ENCODE results near the gene ASB18. TPM values are rescaled to one million over a fixed set of nuclear protein-coding genes. Genes with fewer than 3 reads are reported as not detected.

ASB18 gene
- total RNA-seq, 1 donor from 2014 or later, result not detected

GRCh38 chr2:236146436-236146835 lies 117.8 kb downstream of the ASB18 start:
- TF ChIP-seq, protein P1, sequence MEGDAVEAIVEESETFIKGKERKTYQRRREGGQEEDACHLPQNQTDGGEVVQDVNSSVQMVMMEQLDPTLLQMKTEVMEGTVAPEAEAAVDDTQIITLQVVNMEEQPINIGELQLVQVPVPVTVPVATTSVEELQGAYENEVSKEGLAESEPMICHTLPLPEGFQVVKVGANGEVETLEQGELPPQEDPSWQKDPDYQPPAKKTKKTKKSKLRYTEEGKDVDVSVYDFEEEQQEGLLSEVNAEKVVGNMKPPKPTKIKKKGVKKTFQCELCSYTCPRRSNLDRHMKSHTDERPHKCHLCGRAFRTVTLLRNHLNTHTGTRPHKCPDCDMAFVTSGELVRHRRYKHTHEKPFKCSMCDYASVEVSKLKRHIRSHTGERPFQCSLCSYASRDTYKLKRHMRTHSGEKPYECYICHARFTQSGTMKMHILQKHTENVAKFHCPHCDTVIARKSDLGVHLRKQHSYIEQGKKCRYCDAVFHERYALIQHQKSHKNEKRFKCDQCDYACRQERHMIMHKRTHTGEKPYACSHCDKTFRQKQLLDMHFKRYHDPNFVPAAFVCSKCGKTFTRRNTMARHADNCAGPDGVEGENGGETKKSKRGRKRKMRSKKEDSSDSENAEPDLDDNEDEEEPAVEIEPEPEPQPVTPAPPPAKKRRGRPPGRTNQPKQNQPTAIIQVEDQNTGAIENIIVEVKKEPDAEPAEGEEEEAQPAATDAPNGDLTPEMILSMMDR (IDR thresholded peaks at IDR 0.05), result no peak
- H3K36me3 Mint-ChIP-seq (ENCODE audit: unreplicated experiment), result no peaks in the 10 kb centered on the region
- H3K4me3 Mint-ChIP-seq (ENCODE audit: unreplicated experiment), result no peak overlapping the region
- no peak overlapping the region for H3K27ac Mint-ChIP-seq (ENCODE audit: unreplicated experiment)
- no peak for DNase-seq (ENCODE audit: extremely low spot score, unreplicated experiment)
- H3K4me1 Mint-ChIP-seq (ENCODE audit: unreplicated experiment), result no peaks in the 10 kb centered on the region
- peaks cover 10% of the 10 kb centered on the region for H3K9me3 Mint-ChIP-seq (ENCODE audit: unreplicated experiment)
- peaks cover 3% of the 10 kb centered on the region for H3K27me3 Mint-ChIP-seq (ENCODE audit: unreplicated experiment)

DNA sequence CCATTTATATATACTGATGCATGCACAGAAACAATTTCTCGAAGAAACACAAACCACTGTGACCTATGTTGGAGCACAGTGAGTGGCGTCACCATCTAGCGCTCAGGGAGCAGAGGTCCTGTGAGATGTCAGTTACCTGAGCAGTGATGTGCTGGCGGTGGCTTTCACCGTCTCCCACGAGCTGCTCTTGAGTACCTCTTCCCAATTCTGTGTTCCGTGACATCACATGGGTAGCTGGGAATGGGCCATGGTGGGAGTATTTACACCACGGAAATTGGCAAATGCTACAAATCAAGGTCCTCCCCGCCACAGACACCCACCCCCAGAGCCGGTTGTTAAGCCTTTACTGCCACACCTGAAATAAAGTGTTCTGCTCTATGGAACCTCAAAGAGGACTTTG lies 120.4 kb downstream of the ASB18 start:
- Mint-ChIP-seq H3K27ac (ENCODE audit: unreplicated experiment) (no peak overlapping the region), H3K4me3 (ENCODE audit: unreplicated experiment) (no peak overlapping the region), H3K27me3 (ENCODE audit: unreplicated experiment) (peaks cover 3% of the 10 kb centered on the region), H3K4me1 (ENCODE audit: unreplicated experiment) (no peaks in the 10 kb centered on the region), H3K9me3 (ENCODE audit: unreplicated experiment) (no peaks in the 10 kb centered on the region), H3K36me3 (ENCODE audit: unreplicated experiment) (no peaks in the 10 kb centered on the region)
- TF ChIP-seq, protein P1 (IDR thresholded peaks at IDR 0.05), result no peak
- DNase-seq (ENCODE audit: extremely low spot score, unreplicated experiment), result no peak

Other genes starting within 250 kb of the ASB18 start
- gene GBX2, start 96.0 kb downstream of the ASB18 start, total RNA-seq, result 56.5 and 60.7 TPM in 2 replicates